PC-3 (cell line): ENCODE measurements around the gene DNAJB1. TPM values are rescaled to one million over a fixed set of nuclear protein-coding genes. Genes with fewer than 3 reads are reported as not detected.
"Not testable (repeated sequence)": the region's sequence is repeated elsewhere in the genome, so short reads cannot be mapped to it uniquely, and the experiment has no call there.

Experiments
- ATAC-seq: fragments of 200-7000 bp; cut with Tn5 transposase; 2 replicates; pipeline ENCODE4 v1.9.1; 2020; ENCODE audit warnings: mild to moderate bottlenecking, moderate library complexity
- BruUV-seq: library from RNA; stranded (reverse); fragments of 400-500 nt; replicated peaks from 2 replicates; lab custom pipeline; 2021; lab: Mats Ljungman, UMichigan
- CTCF ChIA-PET: fragments of 300-600 bp; sonication (Branson Sonifier 250); formaldehyde crosslinking; loops from one replicate; lab custom pipeline; 2022; ENCODE audit warnings: antibody characterized with exemption; lab: Charles Lee
- POLR2A ChIA-PET: fragments of 300-600 bp; sonication (Branson Sonifier 250); formaldehyde crosslinking; loops from one replicate; lab custom pipeline; 2022; ENCODE audit warnings: antibody characterized with exemption; ENCODE audit not compliant: unreplicated experiment; lab: Charles Lee
- DNase-seq: peaks from one replicate; pipeline ENCODE4 v3.0.0-alpha.2; 2015
- H2AFZ ChIP-seq: fragments of 300-600 bp; sonication (generic); 2 replicates; pipeline ENCODE4 v1.6.0; 2016; ENCODE audit warnings: antibody characterized with exemption, low read length
- H3F3A ChIP-seq: fragments of 300-600 bp; sonication (generic); one replicate; pipeline ENCODE4 v1.6.0; 2017; ENCODE audit warnings: antibody characterized with exemption, low read length, control low read depth, mild to moderate bottlenecking; ENCODE audit not compliant: unreplicated experiment
- H3K27ac ChIP-seq: fragments of 300-600 bp; sonication (generic); 2 replicates; pipeline ENCODE4 v1.5.1; 2016; ENCODE audit warnings: mild to moderate bottlenecking, low read length
- H3K27me3 ChIP-seq: fragments of 300-600 bp; sonication (generic); 2 replicates; pipeline ENCODE4 v1.6.1; 2016; ENCODE audit warnings: low read length, mixed read lengths
- H3K36me3 ChIP-seq: fragments of 300-600 bp; sonication (generic); 2 replicates; pipeline ENCODE4 v1.6.1; 2016; ENCODE audit warnings: low read depth, mixed run types, low read length, mixed read lengths
- H3K4me1 ChIP-seq: fragments of 300-600 bp; sonication (generic); 2 replicates; pipeline ENCODE4 v1.5.1; 2016; ENCODE audit warnings: low read length; ENCODE audit not compliant: insufficient read depth
- H3K4me2 ChIP-seq: fragments of 300-600 bp; sonication (generic); 2 replicates; pipeline ENCODE4 v1.6.0; 2016; ENCODE audit warnings: low read length
- H3K4me3 ChIP-seq: fragments of 300-600 bp; sonication (generic); 2 replicates; pipeline ENCODE4 v1.5.1; 2016; ENCODE audit warnings: mild to moderate bottlenecking, low read length, mixed read lengths
- H3K79me2 ChIP-seq: fragments of 300-600 bp; sonication (generic); 2 replicates; pipeline ENCODE4 v1.6.1; 2017; ENCODE audit warnings: low read length, mixed read lengths
- H3K9ac ChIP-seq: fragments of 300-600 bp; sonication (generic); 2 replicates; pipeline ENCODE4 v1.6.0; 2016; ENCODE audit warnings: mild to moderate bottlenecking, low read length
- H3K9me2 ChIP-seq: fragments of 300-600 bp; sonication (generic); replicated peaks from 2 replicates; pipeline ENCODE4 v1.6.1; 2016; ENCODE audit warnings: mixed run types, low read length, mixed read lengths
- H3K9me3 ChIP-seq: fragments of 300-600 bp; sonication (generic); 2 replicates; pipeline ENCODE4 v1.6.1; 2016; ENCODE audit warnings: low read length, mixed read lengths
- H4K20me1 ChIP-seq: fragments of 300-600 bp; sonication (generic); 2 replicates; pipeline ENCODE4 v1.6.1; 2016; ENCODE audit warnings: low read length, mixed read lengths
- EZH2 ChIP-seq: fragments of 300-600 bp; sonication (generic); IDR thresholded peaks from one replicate; pipeline ENCODE4 v1.6.1; 2017; ENCODE audit warnings: antibody characterized with exemption, mild to moderate bottlenecking, low read length; ENCODE audit not compliant: unreplicated experiment
- EZH2phosphoT487 ChIP-seq: fragments of 300-600 bp; sonication (generic); IDR thresholded peaks from 2 replicates; pipeline ENCODE4 v1.6.1; 2018; ENCODE audit warnings: mild to moderate bottlenecking, antibody characterized with exemption, low read length, borderline replicate concordance
- intact Hi-C: fragments of 100-400 bp; cut with micrococcal nuclease; formaldehyde crosslinking; loops from 2 replicates; pipeline ENCODE4 v1.9.0; 2023
- total RNA-seq: library from RNA; depleted of rRNA; stranded (reverse); fragments of >200 nt; gene quantifications from 2 replicates; pipeline ENCODE4 v1.2.3, GENCODE V29; 2014
- TF ChIP-seq, protein P1 (sequence below): fragments of 300-600 bp; sonication (generic); conservative IDR thresholded peaks from 2 replicates; pipeline ENCODE4 v1.5.1; 2017; ENCODE audit warnings: antibody characterized with exemption, low read depth, mild to moderate bottlenecking, low read length

The DNAJB1 gene
- total RNA-seq, 1 experiment from 2014 or later: 167 TPM

DNA sequence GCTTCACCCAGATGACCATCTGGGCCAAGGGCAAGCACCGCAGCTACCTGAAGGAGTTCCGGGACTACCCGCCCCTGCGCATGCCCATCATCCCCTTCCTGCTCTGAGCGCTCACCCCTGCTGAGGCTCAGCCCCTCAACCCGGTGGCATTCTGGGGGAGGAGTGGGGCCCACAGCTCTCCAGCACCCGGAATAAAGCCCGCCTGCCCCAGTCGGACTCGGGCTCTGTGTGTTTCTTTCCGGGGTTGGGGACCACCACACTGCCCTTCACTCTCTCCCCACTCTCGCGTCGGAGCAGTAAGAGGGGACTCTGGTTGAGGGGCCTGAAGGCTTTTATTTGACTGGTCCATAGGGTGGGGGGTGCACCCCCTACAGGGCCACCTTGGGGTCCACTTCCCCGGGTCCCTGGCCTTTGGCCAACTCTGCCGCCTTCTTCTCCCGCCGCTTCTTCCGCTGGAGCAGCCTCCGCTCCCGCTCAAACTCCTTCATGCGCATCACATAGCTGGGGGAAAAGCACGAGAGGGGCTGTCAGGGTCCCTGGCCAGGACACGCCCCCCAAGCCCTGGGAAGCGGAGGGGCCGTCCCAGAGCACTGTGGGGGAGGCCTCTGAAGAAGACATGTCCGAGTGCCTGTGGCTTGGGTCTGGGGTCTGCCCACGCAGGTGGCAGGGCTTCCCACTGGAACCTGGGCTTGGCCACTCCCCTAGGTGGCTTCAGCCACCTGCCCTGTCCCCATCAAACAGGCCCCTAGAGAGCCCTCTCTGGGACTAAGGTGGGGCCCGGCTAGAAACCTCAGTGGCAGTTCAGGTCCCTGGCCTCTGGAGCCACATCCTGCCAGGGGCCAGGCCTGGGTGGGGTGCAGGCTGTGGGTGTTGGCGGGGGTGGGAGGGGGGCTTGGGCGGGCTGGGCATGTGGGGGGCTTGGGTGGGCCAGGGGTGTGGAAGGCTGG is 47.8 kb upstream of the DNAJB1 start:
- no peaks in the 10 kb centered on the region for H3K27me3 ChIP-seq
- H3K36me3 ChIP-seq: peaks cover 8% of the 10 kb centered on the region; the same call in 1 of the 2 replicates
- H3K4me3 ChIP-seq: no peak overlapping the region
- H3K4me2 ChIP-seq: no peak overlapping the region
- DNase-seq (no peak), ATAC-seq (no peak)
- no peaks in the 10 kb centered on the region for H3F3A ChIP-seq
- H3K9ac ChIP-seq: no peak overlapping the region
- H4K20me1 ChIP-seq: no peaks in the 10 kb centered on the region
- no peaks in the 10 kb centered on the region for H3K9me3 ChIP-seq
- intact Hi-C loops: no loop called here
- POLR2A ChIA-PET: no interaction called here
- no peak overlapping the region for H3K27ac ChIP-seq
- H3K9me2 ChIP-seq: no peaks in the 10 kb centered on the region
- CTCF ChIA-PET: no interaction called here
- BruUV-seq: no TSS peak
- H2AFZ ChIP-seq: no peak overlapping the region
- peaks cover 40% of the 10 kb centered on the region for H3K79me2 ChIP-seq
- H3K4me1 ChIP-seq: peaks cover 6% of the 10 kb centered on the region; the same call in 1 of the 2 replicates
- TF ChIP-seq, protein P1, sequence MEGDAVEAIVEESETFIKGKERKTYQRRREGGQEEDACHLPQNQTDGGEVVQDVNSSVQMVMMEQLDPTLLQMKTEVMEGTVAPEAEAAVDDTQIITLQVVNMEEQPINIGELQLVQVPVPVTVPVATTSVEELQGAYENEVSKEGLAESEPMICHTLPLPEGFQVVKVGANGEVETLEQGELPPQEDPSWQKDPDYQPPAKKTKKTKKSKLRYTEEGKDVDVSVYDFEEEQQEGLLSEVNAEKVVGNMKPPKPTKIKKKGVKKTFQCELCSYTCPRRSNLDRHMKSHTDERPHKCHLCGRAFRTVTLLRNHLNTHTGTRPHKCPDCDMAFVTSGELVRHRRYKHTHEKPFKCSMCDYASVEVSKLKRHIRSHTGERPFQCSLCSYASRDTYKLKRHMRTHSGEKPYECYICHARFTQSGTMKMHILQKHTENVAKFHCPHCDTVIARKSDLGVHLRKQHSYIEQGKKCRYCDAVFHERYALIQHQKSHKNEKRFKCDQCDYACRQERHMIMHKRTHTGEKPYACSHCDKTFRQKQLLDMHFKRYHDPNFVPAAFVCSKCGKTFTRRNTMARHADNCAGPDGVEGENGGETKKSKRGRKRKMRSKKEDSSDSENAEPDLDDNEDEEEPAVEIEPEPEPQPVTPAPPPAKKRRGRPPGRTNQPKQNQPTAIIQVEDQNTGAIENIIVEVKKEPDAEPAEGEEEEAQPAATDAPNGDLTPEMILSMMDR: no peak
- TF ChIP-seq EZH2 (no peak), EZH2phosphoT487 (no peak)

DNA sequence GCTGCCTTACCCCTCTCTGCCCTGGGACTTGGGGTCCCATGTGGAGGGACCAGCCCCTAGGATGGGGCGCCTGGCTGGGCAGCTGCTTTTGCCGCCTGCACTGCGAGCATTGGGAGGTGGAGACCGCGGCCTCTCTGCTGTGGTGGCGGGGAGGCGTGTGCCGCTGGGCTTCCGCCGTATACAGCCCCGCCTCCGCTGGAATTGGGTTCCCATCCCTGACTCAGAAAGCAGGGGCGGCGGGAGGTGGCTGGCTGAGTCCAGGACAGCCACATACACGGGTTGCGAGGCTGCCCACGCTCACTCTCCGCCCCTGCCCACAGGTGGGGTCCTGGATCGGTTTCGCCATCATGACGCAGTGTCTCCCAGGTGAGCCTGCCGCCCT is 47.1 kb upstream of the DNAJB1 start:
- ATAC-seq: no peak
- Histone ChIP-seq H3K9me3 (no peaks in the 10 kb centered on the region), H3K4me1 (no peaks in the 10 kb centered on the region), H3K79me2 (peaks cover 39% of the 10 kb centered on the region), H3K4me2 (no peak overlapping the region), H3K27ac (no peak overlapping the region), H2AFZ (no peak overlapping the region), H3K36me3 (peaks cover 8% of the 10 kb centered on the region; the same call in 1 of the 2 replicates), H3K9ac (no peak overlapping the region), H3K9me2 (no peaks in the 10 kb centered on the region), H3K27me3 (no peaks in the 10 kb centered on the region), H3K4me3 (no peak overlapping the region), H4K20me1 (no peaks in the 10 kb centered on the region), H3F3A (no peaks in the 10 kb centered on the region)
- ChIA-PET CTCF (no interaction called here), POLR2A (no interaction called here)
- TF ChIP-seq EZH2phosphoT487: no peak
- no peak for TF ChIP-seq EZH2
- TF ChIP-seq, protein P1: no peak
- no TSS peak for BruUV-seq
- intact Hi-C loops: no loop called here
- DNase-seq: no peak

DNA sequence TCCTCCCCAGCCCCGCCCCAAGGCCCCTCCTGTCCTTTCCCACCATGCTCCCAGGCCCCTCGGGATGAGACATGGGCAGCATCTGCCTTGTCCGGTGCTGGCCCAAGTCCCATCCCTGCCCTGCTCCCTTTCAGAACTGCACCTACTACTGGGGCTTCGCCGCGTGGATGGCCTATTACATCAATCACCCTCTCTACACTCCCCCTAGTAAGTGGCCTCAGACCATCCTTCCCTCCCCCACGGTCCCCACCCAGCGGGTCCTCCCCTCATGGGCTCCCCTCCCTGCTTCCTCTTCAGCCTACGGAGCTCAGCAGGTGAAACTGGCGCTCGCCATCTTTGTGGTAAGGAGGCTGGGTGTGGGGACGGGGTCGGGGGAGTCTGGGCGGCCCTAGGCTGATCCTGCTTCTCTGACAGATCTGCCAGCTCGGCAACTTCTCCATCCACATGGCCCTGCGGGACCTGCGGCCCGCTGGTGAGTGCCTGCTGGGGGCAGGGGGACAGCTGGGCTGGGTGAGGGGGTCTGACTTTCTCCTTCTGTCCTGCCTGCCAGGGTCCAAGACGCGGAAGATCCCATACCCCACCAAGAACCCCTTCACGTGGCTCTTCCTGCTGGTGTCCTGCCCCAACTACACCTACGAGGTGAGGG is 46.6 kb upstream of the DNAJB1 start:
- POLR2A ChIA-PET, CTCF ChIA-PET, DNase-seq, intact Hi-C loops, H3K4me3 ChIP-seq, H2AFZ ChIP-seq, H3K4me2 ChIP-seq, H3K27me3 ChIP-seq, H3K36me3 ChIP-seq, H4K20me1 ChIP-seq, H3K9me3 ChIP-seq, H3K4me1 ChIP-seq, H3F3A ChIP-seq, H3K9me2 ChIP-seq, H3K9ac ChIP-seq, ATAC-seq, H3K27ac ChIP-seq: not testable (repeated sequence)
- H3K79me2 ChIP-seq: peaks cover 40% of the 10 kb centered on the region
- TSS peak; percentile 77 for BruUV-seq
